SIG-M5 treated with dmso at 0.1 percent for 504 hours (cell line): ENCODE results near the gene CRYBG3.

Source experiments
- DNase-seq: peaks from one replicate; lab custom pipeline; 2025; ENCODE audit not compliant: unreplicated experiment; lab: John Stamatoyannopoulos, UW

The CRYBG3 gene

DNA sequence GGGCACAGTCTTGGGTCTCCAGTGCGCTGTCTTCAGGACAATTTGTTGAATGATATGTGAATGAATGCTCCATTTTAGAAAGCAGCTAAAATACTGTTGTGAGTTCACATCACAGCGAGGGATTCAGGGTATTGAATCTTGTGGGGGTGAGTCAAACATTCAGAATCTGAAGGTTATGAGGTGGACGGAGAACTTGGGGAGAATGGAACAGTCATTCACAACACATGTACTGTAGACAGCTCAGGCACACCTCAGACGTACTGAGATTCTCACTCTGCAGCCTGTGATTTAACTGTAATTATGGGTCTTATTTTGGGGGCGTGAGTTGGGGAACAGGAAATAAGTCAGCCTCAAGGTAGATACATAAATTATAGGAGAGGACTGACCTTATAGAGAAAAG, 13.9 kb downstream of the CRYBG3 start:
- no peak for DNase-seq

DNA sequence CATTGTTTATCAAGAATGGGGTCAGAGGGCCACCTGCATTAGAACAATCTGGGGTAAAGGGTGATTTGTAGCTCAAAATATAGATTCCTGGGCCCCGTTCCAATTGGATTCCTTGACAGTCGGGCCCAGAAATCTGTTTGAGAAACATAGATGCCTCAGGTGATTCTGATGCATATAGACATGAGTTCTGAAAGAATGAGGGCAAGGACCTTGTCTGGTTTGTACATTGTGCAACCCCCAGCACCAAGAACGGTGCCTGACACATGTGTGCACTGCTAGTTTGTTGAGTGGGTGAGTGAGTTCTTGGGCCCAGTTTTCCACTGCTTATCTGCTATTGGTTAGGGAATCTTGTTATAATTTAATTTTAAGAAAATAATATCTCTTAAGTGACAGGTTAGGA, 16.6 kb downstream of the CRYBG3 start:
- no peak for DNase-seq

GRCh38 chr3:97839944-97840343, 18.1 kb downstream of the CRYBG3 start:
- no peak for DNase-seq

- no peak for DNase-seq
These were observed 19.5 kb downstream of the CRYBG3 start for GRCh38 chr3:97841304-97841703.

GRCh38 chr3:97841956-97842355, 20.1 kb downstream of the CRYBG3 start:
- no peak for DNase-seq

DNA sequence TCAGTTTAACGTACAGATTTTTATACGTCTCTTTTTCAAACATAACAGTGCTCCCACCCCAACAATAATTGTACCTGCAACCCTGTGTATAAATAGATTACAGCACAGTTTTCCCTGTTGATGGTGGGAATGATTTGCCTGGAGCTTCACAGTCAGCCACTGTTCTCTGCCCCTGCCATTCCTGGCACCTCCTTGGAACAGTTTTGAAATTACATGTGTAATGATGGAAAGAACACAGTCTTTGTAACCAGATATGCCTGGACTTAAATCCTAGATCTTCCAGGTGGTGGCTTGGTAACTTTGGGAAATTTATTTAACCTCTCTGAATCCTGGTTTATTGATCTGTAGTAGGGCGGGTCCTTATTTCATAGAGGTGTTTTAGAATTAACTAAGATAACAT, 27.0 kb downstream of the CRYBG3 start:
- DNase-seq, result no peak

DNA sequence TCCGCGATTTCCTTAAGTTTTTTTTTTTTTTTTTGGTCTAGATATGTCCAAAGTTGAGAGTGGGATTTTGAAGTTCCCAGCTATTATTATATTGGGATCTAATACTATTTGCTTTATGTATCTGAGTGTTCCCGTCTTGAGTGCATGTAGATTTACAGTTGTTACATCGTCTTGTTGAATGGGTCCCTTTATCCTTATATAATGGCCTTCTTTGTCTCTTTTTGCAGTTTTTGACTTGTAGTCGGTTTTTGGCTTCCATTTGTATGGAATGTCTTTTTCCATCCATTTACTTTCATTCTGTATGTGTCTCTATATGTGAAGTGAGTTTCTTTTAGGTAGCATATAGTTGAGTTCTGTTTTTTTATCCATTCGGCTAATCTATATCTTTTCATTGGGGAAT, 35.6 kb downstream of the CRYBG3 start:
- no peak for DNase-seq

GRCh38 chr3:97860364-97860763, 38.6 kb downstream of the CRYBG3 start:
- DNase-seq, result no peak

DNA sequence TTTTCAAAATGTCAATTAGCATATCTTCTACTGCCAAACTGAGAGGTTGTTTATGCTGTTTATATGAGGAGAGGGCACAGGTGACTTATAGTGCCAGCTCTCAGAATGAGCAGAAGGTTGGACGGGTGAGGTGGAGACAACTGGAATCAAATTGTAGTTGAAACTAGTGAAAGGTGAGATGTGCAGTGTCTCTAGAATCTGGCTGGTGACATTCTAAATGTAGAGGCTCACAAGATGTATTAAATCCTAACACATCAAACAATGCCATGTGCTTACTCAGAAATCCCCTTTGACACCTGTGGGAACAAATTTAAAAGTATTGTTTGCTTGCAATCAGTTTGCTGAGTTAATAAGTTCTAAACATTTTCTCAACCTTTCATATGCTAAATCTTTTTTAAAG, 40.8 kb downstream of the CRYBG3 start:
- no peak for DNase-seq

DNA sequence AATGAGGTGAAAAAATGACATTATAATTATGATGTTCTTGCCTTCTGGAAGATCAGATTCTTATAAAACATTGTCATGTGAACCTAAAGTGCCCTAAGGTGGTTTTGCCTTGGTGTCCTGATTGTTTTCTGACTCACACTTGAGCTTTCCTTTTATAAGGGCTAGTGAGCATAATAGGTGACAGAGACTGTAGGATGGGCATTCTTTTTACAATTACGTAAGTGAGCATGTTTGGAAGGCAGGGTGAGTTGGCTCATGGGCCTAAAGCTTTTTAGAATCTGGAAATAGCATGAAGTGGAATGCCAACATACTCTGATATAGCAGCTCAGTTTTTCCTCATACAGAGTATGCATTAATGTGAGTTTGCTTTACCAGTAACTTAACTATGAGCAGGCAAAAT, 41.2 kb downstream of the CRYBG3 start:
- DNase-seq, result no peak

- no peak for DNase-seq
These were observed 42.0 kb downstream of the CRYBG3 start for GRCh38 chr3:97863775-97864174.

- no peak for DNase-seq
These were observed 49.4 kb downstream of the CRYBG3 start for GRCh38 chr3:97871186-97871585.

DNA sequence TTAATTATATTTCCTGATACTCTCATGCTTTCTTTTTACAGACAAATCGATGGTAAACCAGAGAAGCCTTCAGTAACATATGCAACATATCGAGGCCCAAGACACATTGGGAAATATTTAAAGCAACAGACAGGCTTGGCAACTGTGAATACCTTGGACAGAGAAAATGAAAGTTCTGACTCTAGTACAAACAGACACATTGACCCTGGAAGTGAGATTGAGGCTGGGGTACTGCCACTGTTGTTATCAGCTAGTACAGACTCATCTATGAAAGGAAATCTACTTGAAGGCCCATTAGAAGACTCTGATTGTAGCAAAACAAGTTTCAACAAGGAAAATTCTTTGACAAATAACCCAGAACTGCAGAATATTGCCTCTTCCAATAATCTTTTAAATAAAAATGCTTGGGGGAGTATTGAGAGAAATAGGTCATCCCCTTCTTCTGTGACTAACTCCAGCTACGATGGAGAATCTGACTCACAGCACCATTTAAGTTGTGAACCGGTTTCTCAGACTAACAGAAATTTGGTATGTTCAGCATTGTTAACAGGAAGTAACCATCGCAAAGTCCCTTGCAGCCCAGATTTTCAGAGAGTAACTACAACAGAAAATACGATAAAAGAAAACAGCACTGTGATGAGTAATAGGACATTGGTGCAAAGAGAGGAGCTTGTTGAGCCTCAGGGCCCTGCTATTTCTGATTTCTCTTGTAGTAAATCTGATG, 50.2 kb downstream of the CRYBG3 start:
- no peak for DNase-seq

GRCh38 chr3:97872525-97873042, 50.8 kb downstream of the CRYBG3 start:
- no peak for DNase-seq

- DNase-seq, result no peak
These were observed 58.5 kb downstream of the CRYBG3 start for GRCh38 chr3:97880267-97880666.

DNA sequence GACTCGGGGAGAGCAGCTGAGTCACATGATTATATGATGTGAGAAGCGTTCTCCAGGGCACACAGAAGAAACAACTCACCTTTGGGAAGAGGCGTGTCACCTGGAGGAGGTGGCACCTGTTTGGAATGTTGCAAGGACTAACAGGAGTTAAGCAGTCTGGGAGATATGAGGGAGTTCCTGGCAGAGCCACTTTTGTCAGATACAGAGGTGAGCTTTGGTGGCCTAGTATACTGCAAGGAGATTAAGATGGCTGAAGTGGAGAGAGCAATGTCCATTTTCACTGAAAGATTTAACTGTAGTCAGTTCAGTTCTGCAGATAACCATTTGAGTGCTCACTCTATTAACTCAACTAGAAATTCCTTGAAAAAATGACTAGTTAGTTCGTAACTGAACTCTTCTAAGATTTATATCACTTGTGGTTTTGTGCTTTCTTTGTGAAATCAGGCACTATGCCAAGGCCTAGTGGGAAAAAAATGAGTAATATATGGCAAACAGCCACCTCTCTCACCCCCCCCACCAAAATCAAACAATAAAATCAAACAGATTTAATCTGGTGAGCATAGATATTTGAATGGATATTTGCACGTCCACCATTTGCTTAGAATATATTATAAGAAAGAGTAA, 61.3 kb downstream of the CRYBG3 start:
- DNase-seq, result peak; percentile 7

DNA sequence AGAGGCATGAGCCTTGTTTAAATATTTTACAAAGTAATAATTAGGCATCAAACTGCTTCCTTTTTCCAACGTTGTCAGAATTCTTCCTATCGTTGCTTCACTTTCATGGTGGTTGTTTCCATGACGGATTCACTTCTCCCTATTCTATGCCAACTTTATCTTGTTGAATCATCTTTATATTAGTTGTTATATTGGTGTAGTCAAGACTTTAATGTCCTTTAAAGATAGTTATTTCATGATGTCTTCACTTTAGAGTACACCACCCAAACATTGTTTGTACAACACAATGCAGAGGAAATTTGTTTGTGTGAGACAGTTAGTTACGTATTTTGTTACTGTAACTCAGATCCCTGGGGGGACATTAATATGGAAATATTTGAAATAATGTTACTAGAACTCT, 61.9 kb downstream of the CRYBG3 start:
- no peak for DNase-seq

DNA sequence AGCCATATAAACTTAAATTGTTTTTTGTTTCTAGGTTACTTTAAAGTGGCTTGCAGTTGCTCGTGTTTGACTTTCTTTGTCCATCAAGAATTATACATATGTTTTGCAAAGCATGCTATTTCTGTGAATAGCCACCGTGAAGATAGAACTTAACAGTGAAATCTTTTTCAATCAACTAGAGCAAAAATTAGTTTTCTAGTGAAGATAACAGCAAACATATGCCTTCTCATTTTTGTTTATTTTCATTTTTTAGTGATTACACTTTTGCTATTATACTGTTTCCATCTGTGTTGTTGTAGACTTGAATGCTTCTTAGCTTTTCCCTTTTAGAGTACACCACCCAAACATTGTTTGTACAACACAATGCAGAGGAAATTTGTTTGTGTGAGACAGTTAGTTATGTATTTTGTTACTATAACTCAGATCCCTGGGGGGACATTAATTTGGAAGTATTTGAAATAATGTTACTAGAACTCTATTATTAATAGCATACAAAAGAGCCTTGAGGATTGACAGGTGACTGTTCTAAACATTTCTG, 62.8 kb downstream of the CRYBG3 start:
- no peak for DNase-seq

DNA sequence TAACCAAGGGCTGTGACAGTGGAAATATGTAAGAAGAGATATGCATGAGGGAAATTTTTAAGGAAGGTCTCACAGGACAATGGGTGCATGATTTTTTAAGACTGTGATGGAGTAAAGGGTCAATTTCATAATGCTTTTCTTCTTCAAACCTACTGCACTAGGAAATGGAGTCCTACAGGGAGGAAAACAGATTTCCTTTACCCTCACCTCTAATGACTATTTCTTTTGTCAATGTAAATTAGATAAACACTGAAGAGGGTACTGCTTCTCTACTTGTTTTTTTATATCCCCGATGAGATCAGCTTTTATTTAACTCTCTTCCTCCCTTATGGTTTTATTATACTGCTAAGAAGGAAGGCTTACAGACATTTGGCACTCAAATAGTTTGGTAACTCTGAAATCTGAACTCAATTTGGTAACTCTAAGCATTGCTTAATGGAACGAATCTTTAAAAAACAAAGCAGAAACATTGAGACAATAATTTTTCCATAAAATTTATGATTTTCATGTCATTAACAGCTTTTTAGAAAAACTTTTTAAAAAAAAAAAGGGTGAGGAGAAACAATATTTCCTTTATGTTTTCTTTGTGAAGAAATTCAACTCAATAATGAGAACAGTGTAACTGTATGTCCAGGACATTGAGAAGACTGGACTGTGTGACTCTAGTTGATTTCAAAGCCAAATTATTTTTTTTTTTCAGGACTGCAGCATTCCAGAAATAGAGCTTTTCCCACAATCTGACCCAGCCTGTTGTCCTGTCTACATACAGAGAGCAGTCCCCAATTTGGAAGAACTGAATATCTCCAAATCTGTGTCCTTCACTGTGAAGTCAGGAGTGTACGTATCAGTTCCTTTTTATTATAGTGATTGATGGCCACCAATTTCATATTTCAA, 64.4 kb downstream of the CRYBG3 start:
- no peak for DNase-seq

DNA sequence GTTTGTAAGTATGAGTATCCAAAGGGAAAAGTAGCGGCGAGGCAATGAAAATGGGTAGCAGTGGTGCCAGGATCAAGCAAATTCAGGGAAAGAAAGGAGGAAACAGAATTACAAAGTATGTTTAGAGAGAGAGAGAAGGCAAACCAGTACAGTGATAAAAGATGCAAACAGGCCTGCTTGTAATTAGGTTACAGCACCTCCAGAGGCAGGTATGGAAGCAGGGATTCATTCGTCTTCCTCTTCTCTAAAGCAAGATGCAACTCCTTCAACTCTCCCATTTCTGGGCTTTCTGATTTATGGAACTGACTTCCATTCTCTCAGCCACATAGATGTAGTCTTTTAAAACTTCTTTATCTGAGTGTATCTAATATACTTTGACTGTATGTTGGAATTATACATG, 68.0 kb downstream of the CRYBG3 start:
- DNase-seq, result no peak

GRCh38 chr3:97892852-97893251, 71.0 kb downstream of the CRYBG3 start:
- no peak for DNase-seq
